Gastroesophageal sphincter (tissue), 3 donors: ENCODE results near the gene EXOC4.

Experiments used
- CTCF ChIP-seq, 4 experiments: fragments of 200-600 bp in 2 of 4; fragments of 450-650 bp in 2 of 4; sonication (generic) in 1 of 4; IDR thresholded peaks; one replicate each; pipeline ENCODE4 v1.5.1; 2017 to 2019; ENCODE audit warnings: antibody characterized with exemption in 4 of 4, mild to moderate bottlenecking in 2 of 4, moderate library complexity in 2 of 4
- EP300 ChIP-seq: sonication (generic); formaldehyde crosslinking; IDR thresholded peaks from one replicate; pipeline ENCODE4 v1.6.1; 2017; ENCODE audit warnings: antibody characterized with exemption, mild to moderate bottlenecking

GRCh38 chr7:134019251-134019650 is 766.4 kb downstream of the EXOC4 start:
- TF ChIP-seq CTCF (IDR thresholded peaks at IDR 0.05) = no peak
- TF ChIP-seq EP300 = no peak
